AG04450 (cell line): Measurements from ENCODE around the gene MAP2K6. TPM values are rescaled to one million over a fixed set of nuclear protein-coding genes. Genes with fewer than 3 reads are reported as not detected.

Source experiments
- CTCF ChIA-PET: fragments of 300-600, 350-600 bp; formaldehyde crosslinking; extraction: SDS; loops from one replicate; lab custom pipeline; 2022; ENCODE audit warnings: antibody characterized with exemption, inconsistent platforms; lab: Charles Lee
- POLR2A ChIA-PET: fragments of 350-600 bp; formaldehyde crosslinking; extraction: SDS; loops from one replicate; lab custom pipeline; 2021; ENCODE audit warnings: antibody characterized with exemption, inconsistent platforms; lab: Yijun Ruan, JAX
- DNase-seq: peaks from one replicate; pipeline ENCODE4 v3.0.0-alpha.2; 2011; ENCODE audit warnings: low read depth, low spot score
- H3K27ac ChIP-seq: one replicate; pipeline ENCODE4 v1.5.1; 2012; ENCODE audit warnings: low read depth, low read length, control low read depth
- H3K27me3 ChIP-seq: one replicate; pipeline ENCODE4 v1.6.0; 2012; ENCODE audit warnings: low read length; ENCODE audit not compliant: control insufficient read depth, insufficient read depth
- H3K4me3 ChIP-seq: 2 replicates; pipeline ENCODE4 v1.5.1; 2011; ENCODE audit warnings: mild to moderate bottlenecking, low read depth, low read length, control low read depth
- H3K9me3 ChIP-seq: 2 replicates; pipeline ENCODE4 v1.5.1; 2012; ENCODE audit warnings: low read length; ENCODE audit not compliant: control insufficient read depth, insufficient read depth
- CTCF ChIP-seq: IDR thresholded peaks from 2 replicates; pipeline ENCODE4 v1.5.1; 2011; ENCODE audit warnings: low read depth, low read length, control low read depth, inconsistent platforms
- polyA plus RNA-seq: library from polyadenylated mRNA; depleted of rRNA; stranded (reverse); fragments of >200 nt; gene quantifications from 2 replicates; pipeline ENCODE4 v1.2.3, GENCODE V29; 2011

The MAP2K6 gene
- polyA plus RNA-seq, 1 experiment: 10.9 TPM

GRCh38 chr17:69438776-69439175, 24.3 kb downstream of the MAP2K6 start:
- Histone ChIP-seq H3K4me3 (no peak overlapping the region), H3K27ac (no peak overlapping the region), H3K9me3 (no peaks in the 10 kb centered on the region), H3K27me3 (peaks cover 3% of the 10 kb centered on the region)
- ChIA-PET POLR2A (no interaction called here), CTCF (interaction anchor here (0.6 to 0.9 kb wide), 3 partner anchors 44 to 761 kb away, joined by 3 to 4 read pairs (median 3); no protein-coding TSS in a partner anchor)
- DNase-seq: no peak
- TF ChIP-seq CTCF: no peak

- Histone ChIP-seq H3K27me3 (peaks cover 3% of the 10 kb centered on the region), H3K9me3 (no peaks in the 10 kb centered on the region), H3K4me3 (no peak overlapping the region), H3K27ac (no peak overlapping the region)
- ChIA-PET POLR2A (no interaction called here), CTCF (no interaction called here)
- no peak for TF ChIP-seq CTCF
- no peak for DNase-seq
Observed at GRCh38 chr17:69441179-69441578, 26.7 kb downstream of the MAP2K6 start.

GRCh38 chr17:69443138-69443537, 28.6 kb downstream of the MAP2K6 start:
- DNase-seq: no peak
- H3K9me3 ChIP-seq: no peaks in the 10 kb centered on the region
- H3K27ac ChIP-seq: no peak overlapping the region
- TF ChIP-seq CTCF: no peak
- ChIA-PET CTCF (no interaction called here), POLR2A (no interaction called here)
- H3K27me3 ChIP-seq: peaks cover 3% of the 10 kb centered on the region
- H3K4me3 ChIP-seq: no peak overlapping the region

GRCh38 chr17:69444023-69444422, 29.5 kb downstream of the MAP2K6 start:
- CTCF ChIA-PET: no interaction called here
- DNase-seq: no peak
- POLR2A ChIA-PET: no interaction called here
- no peaks in the 10 kb centered on the region for H3K9me3 ChIP-seq
- H3K27ac ChIP-seq: no peak overlapping the region
- H3K27me3 ChIP-seq: peaks cover 3% of the 10 kb centered on the region
- no peak for TF ChIP-seq CTCF
- no peak overlapping the region for H3K4me3 ChIP-seq

GRCh38 chr17:69445132-69445531, 30.6 kb downstream of the MAP2K6 start:
- Histone ChIP-seq H3K27me3 (peaks cover 3% of the 10 kb centered on the region), H3K9me3 (no peaks in the 10 kb centered on the region), H3K27ac (no peak overlapping the region), H3K4me3 (no peak overlapping the region)
- POLR2A ChIA-PET: no interaction called here
- CTCF ChIA-PET: no interaction called here
- DNase-seq: no peak
- no peak for TF ChIP-seq CTCF
